ENCODE measurements around the gene SLC2A14. TPM values are rescaled to one million over a fixed set of nuclear protein-coding genes. Genes with fewer than 3 reads are reported as not detected.

Gene SLC2A14
- total RNA-seq, 2 experiments from 2014 or later, result 0.48 TPM; not detected in 1

DNA sequence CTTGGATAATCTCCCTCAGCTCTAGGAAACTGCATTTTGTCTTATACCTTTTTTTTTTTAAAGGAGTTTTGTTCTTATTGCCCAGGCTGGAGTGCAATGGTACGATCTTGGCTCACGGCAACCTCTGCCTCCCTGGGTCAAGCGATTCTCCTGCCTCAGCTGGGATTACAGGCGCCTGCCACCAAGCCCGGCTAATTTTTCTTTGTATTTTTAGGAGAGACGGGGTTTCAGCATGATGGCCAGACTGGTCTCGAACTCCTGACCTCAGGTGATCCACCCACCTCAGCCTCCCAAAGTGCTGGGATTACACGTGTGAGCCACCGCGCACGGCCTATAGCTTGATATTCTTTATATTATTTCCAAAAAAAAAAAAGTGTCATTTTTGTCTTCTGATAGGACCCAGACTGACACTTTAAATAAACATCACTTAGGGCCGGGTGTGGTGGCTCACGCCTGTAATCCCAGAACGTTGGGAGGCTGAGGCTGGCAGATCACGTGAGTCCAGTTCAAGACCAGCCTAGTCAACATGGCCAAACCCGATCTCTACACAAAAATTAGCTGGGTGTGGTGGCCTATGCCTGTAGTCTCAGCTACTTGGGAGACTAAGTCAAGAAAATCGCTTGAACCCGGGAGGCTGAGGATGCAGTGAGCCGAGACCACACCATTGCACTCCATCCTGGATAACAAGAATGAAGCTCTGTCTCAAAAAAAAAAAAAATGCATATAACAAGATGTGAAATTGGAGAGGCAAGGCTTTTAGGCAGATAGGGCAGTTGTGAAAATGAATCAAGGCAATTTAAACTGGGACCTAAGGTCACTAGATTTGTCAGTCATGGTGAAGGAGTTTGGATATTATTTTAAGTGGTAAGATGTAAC is 44.9 kb upstream of the SLC2A14 start:
- no peaks in the 10 kb centered on the region for H3K9me3 ChIP-seq (ENCODE audit: low read length)
- H3K4me3 ChIP-seq (ENCODE audit: low read depth, low read length, poor library complexity, severe bottlenecking), result no peak overlapping the region
- H2AFZ ChIP-seq (ENCODE audit: low read length), result no peak overlapping the region
- CTCF ChIA-PET (ENCODE audit: unreplicated experiment), result no interaction called here
- BruUV-seq (replicated peaks), result no TSS peak
- no peaks in the 10 kb centered on the region for H3K79me2 ChIP-seq (ENCODE audit: insufficient read depth, low read depth, low read length)
- POLR2A ChIA-PET, result interaction anchor here (0.5 to 0.6 kb wide), 3 partner anchors 43 to 433 kb away, joined by 4 to 5 read pairs (median 4); no protein-coding TSS in a partner anchor
- H3K4me1 ChIP-seq (ENCODE audit: insufficient read depth, low read length, poor library complexity, severe bottlenecking), result no peaks in the 10 kb centered on the region
- intact Hi-C loops (cut with micrococcal nuclease; ENCODE audit: unreplicated experiment), result no loop called here
- H3K27ac ChIP-seq (ENCODE audit: low read depth, low read length, poor library complexity, severe bottlenecking), result no peak overlapping the region
- DNase-seq (ENCODE audit: low spot score), result no peak
- H3K36me3 ChIP-seq (ENCODE audit: insufficient read depth, low read length), result peaks cover 15% of the 10 kb centered on the region; the same call in 1 of the 2 replicates
- H4K20me1 ChIP-seq (ENCODE audit: insufficient read depth, low read length), result no peaks in the 10 kb centered on the region
- no peaks in the 10 kb centered on the region for H3K9me2 ChIP-seq (ENCODE audit: insufficient read depth, low read length)
- TF ChIP-seq EZH2phosphoT487 (IDR thresholded peaks at IDR 0.05; ENCODE audit: borderline replicate concordance, low read depth, low read length) (no peak), CTCF (conservative IDR thresholded peaks at IDR 0.05; ENCODE audit: low read length) (no peak)
- H3K4me2 ChIP-seq (ENCODE audit: low read length), result no peak overlapping the region

DNA sequence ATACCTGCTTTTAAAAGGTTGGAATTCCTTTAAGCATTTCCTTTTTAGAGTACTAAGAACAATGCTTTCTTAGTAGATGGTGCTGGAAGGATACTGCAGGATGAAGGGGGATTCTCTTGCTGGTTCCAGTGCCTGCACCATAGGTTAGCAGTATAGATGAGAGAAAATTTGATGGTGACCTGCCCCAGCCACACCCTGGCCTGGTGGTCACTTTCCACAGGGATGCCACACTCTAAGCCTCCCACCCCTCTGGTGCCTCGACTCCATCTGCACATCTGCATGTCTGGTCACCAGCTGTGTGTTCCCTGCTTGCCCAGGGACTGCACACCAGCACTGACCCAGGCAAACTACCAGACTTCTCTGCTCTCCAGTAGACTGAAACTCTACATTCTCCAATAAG is 44.2 kb upstream of the SLC2A14 start:
- H3K27ac ChIP-seq (ENCODE audit: low read depth, low read length, poor library complexity, severe bottlenecking), result no peak overlapping the region
- no peaks in the 10 kb centered on the region for H3K9me2 ChIP-seq (ENCODE audit: insufficient read depth, low read length)
- H4K20me1 ChIP-seq (ENCODE audit: insufficient read depth, low read length), result no peaks in the 10 kb centered on the region
- no peak overlapping the region for H2AFZ ChIP-seq (ENCODE audit: low read length)
- TF ChIP-seq CTCF (conservative IDR thresholded peaks at IDR 0.05; ENCODE audit: low read length) (no peak), EZH2phosphoT487 (IDR thresholded peaks at IDR 0.05; ENCODE audit: borderline replicate concordance, low read depth, low read length) (no peak)
- ChIA-PET CTCF (ENCODE audit: unreplicated experiment) (no interaction called here), POLR2A (no interaction called here)
- no TSS peak for BruUV-seq (replicated peaks)
- H3K4me3 ChIP-seq (ENCODE audit: low read depth, low read length, poor library complexity, severe bottlenecking), result no peak overlapping the region
- intact Hi-C loops (cut with micrococcal nuclease; ENCODE audit: unreplicated experiment), result no loop called here
- peaks cover 9% of the 10 kb centered on the region; the same call in 1 of the 2 replicates for H3K36me3 ChIP-seq (ENCODE audit: insufficient read depth, low read length)
- no peaks in the 10 kb centered on the region for H3K9me3 ChIP-seq (ENCODE audit: low read length)
- no peaks in the 10 kb centered on the region for H3K4me1 ChIP-seq (ENCODE audit: insufficient read depth, low read length, poor library complexity, severe bottlenecking)
- no peak for DNase-seq (ENCODE audit: low spot score)
- H3K4me2 ChIP-seq (ENCODE audit: low read length), result no peak overlapping the region
- no peaks in the 10 kb centered on the region for H3K79me2 ChIP-seq (ENCODE audit: insufficient read depth, low read depth, low read length)

Data from OCI-LY7 (cell line).